Kidney (tissue), 14 donors: ENCODE results near the gene CDK14. TPM values are rescaled to one million over a fixed set of nuclear protein-coding genes. Genes with fewer than 3 reads are reported as not detected.

Experiments
- DNase-seq, 5 donors: peaks; one replicate each; pipeline ENCODE4 v3.0.0-alpha.2; 2013 to 2020
- FAIRE-seq: peaks from 2 replicates; lab custom pipeline; 2012; peaks lifted over from hg19 to GRCh38; lab: Jason Lieb, UNC
- H3K27ac ChIP-seq, 2 donors: one replicate each; pipeline ENCODE4 v1.7.0; 2013; ENCODE audit warnings: low read depth in 2 of 2, low read length in 2 of 2, inconsistent platforms in 1 of 2
- H3K27me3 ChIP-seq: one replicate; pipeline ENCODE4 v1.7.1; 2013; ENCODE audit warnings: low read length, inconsistent platforms; ENCODE audit not compliant: control insufficient read depth, insufficient read depth
- H3K36me3 ChIP-seq, 3 donors: one replicate each; pipeline versions ENCODE4 v1.7.0 to v1.7.1; 2013; ENCODE audit warnings: low read length in 3 of 3, control low read depth in 1 of 3, inconsistent platforms in 1 of 3; ENCODE audit not compliant: insufficient read depth in 3 of 3, control insufficient read depth in 2 of 3
- H3K4me1 ChIP-seq, 3 donors: one replicate each; pipeline versions ENCODE4 v1.7.0 to v1.7.1; 2013; ENCODE audit warnings: low read length in 3 of 3, inconsistent platforms in 1 of 3, low read depth in 1 of 3; ENCODE audit not compliant: control insufficient read depth in 2 of 3, insufficient read depth in 2 of 3
- H3K4me3 ChIP-seq, 3 donors: one replicate each; pipeline versions ENCODE4 v1.7.0 to v1.8.1; 2013; ENCODE audit warnings: low read length in 3 of 3, control low read depth in 1 of 3, inconsistent platforms in 1 of 3
- H3K9ac ChIP-seq, 3 donors: one replicate each; pipeline versions ENCODE4 v1.7.0 to v1.7.1; 2013; ENCODE audit warnings: low read length in 3 of 3, control low read depth in 1 of 3, inconsistent platforms in 1 of 3
- H3K9me3 ChIP-seq, 3 donors: one replicate each; pipeline versions ENCODE4 v1.7.0 to v1.7.1; 2013; ENCODE audit warnings: low read length in 3 of 3, control low read depth in 1 of 3, inconsistent platforms in 1 of 3; ENCODE audit not compliant: control insufficient read depth in 2 of 3, insufficient read depth in 1 of 3
- CTCF ChIP-seq: IDR thresholded peaks from 3 replicates; pipeline ENCODE4 v1.5.1; 2012; ENCODE audit warnings: mild to moderate bottlenecking, moderate library complexity, borderline replicate concordance; ENCODE audit not compliant: insufficient read depth; ENCODE audit errors: extremely low read depth
- intact Hi-C: fragments of 100-400 bp; cut with DNase I; formaldehyde crosslinking; loops from one replicate; pipeline ENCODE4 v1.11.1; 2022
- polyA plus RNA-seq: library from polyadenylated mRNA; stranded (reverse); fragments of 350-450 nt; fragmentation: Illumina TruSeq; extraction: RNeasy Lipid Tissue Mini Kit (QIAGEN cat#74804); gene quantifications from one replicate; pipeline ENCODE4 v1.2.3, GENCODE V29; 2014; ENCODE audit warnings: low read depth, low replicate concordance; ENCODE audit not compliant: insufficient read depth
- total RNA-seq: library from RNA; stranded (reverse); fragmentation: NEBNext Ultra II Directional; extraction: Animal tissue kit (Norgen Biotek cat#: 25700); gene quantifications from one replicate; pipeline ENCODE4 v1.2.1, GENCODE V29; 2021
- donor health status: control.
- donor health status: control.
- donor health status: control.
- donor health status: control.
- donor health status: control.
- donor health status: DM: yes; HTN: yes; CAD: no.
- donor health status: Normal renal cell carcinoma (clear cell type).

The CDK14 gene
- total and polyA plus RNA-seq, 2 donors from 2014 or later = 11.9 to 33.9 TPM

- DNase-seq (no peak), FAIRE-seq (no peak)
- Histone ChIP-seq H3K36me3 (no peaks in the 10 kb centered on the region), H3K9me3 (no peaks in the 10 kb centered on the region), H3K27me3 (no peaks in the 10 kb centered on the region), H3K27ac (no peak overlapping the region), H3K4me1 (no peaks in the 10 kb centered on the region), H3K9ac (no peak overlapping the region), H3K4me3 (no peak overlapping the region)
- intact Hi-C loops = no loop called here
- TF ChIP-seq CTCF = no peak
Observed at GRCh38 chr7:90584378-90584777, 11.7 kb upstream of the CDK14 start.

GRCh38 chr7:90586091-90586490 is 10.0 kb upstream of the CDK14 start:
- no peak overlapping the region for H3K4me3 ChIP-seq

GRCh38 chr7:90587766-90588165 is 8.4 kb upstream of the CDK14 start:
- Histone ChIP-seq H3K27ac (no peak overlapping the region), H3K36me3 (no peaks in the 10 kb centered on the region), H3K4me3 (no peak overlapping the region), H3K4me1 (no peaks in the 10 kb centered on the region), H3K9ac (no peak overlapping the region), H3K27me3 (no peaks in the 10 kb centered on the region), H3K9me3 (no peaks in the 10 kb centered on the region)
- DNase-seq (no peak), FAIRE-seq (no peak)
- no peak for TF ChIP-seq CTCF
- intact Hi-C loops = no loop called here

More at GRCh38 chr7:90586091-90586490, 10.0 kb upstream of the CDK14 start:
- no peak overlapping the region for H3K27ac ChIP-seq
- no peaks in the 10 kb centered on the region for H3K36me3 ChIP-seq
- FAIRE-seq (no peak), DNase-seq (peak in 1 of 5 donors; percentile 26)
- no peaks in the 10 kb centered on the region for H3K9me3 ChIP-seq
- H3K27me3 ChIP-seq = no peaks in the 10 kb centered on the region
- no peaks in the 10 kb centered on the region for H3K4me1 ChIP-seq
- intact Hi-C loops = no loop called here
- no peak for TF ChIP-seq CTCF
- H3K9ac ChIP-seq = no peak overlapping the region

GRCh38 chr7:90592033-90592432 is 4.1 kb upstream of the CDK14 start:
- intact Hi-C loops = no loop called here
- FAIRE-seq = no peak
- Histone ChIP-seq H3K9ac (no peak overlapping the region), H3K4me3 (no peak overlapping the region), H3K27ac (no peak overlapping the region), H3K36me3 (no peaks in the 10 kb centered on the region), H3K4me1 (no peaks in the 10 kb centered on the region), H3K27me3 (no peaks in the 10 kb centered on the region), H3K9me3 (no peaks in the 10 kb centered on the region)
- DNase-seq = no peak
- no peak for TF ChIP-seq CTCF
